ENCODE measurements around the gene SLC30A9.

The SLC30A9 gene

GRCh38 chr4:41963105-41963504 is 27.2 kb upstream of the SLC30A9 start:
- peaks cover 2% of the 10 kb centered on the region for H3K27me3 Mint-ChIP-seq (ENCODE audit: low read depth, poor library complexity)
- TF ChIP-seq, protein P1, sequence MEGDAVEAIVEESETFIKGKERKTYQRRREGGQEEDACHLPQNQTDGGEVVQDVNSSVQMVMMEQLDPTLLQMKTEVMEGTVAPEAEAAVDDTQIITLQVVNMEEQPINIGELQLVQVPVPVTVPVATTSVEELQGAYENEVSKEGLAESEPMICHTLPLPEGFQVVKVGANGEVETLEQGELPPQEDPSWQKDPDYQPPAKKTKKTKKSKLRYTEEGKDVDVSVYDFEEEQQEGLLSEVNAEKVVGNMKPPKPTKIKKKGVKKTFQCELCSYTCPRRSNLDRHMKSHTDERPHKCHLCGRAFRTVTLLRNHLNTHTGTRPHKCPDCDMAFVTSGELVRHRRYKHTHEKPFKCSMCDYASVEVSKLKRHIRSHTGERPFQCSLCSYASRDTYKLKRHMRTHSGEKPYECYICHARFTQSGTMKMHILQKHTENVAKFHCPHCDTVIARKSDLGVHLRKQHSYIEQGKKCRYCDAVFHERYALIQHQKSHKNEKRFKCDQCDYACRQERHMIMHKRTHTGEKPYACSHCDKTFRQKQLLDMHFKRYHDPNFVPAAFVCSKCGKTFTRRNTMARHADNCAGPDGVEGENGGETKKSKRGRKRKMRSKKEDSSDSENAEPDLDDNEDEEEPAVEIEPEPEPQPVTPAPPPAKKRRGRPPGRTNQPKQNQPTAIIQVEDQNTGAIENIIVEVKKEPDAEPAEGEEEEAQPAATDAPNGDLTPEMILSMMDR (IDR thresholded peaks at IDR 0.05): peak; percentile 27
- no peak overlapping the region for H3K27ac Mint-ChIP-seq
- no peak overlapping the region for H3K4me3 Mint-ChIP-seq
- H3K9me3 Mint-ChIP-seq: peaks cover 5% of the 10 kb centered on the region
- H3K36me3 Mint-ChIP-seq (ENCODE audit: low read depth): peaks cover 2% of the 10 kb centered on the region
- no peak for DNase-seq
- no peaks in the 10 kb centered on the region for H3K4me1 Mint-ChIP-seq

DNA sequence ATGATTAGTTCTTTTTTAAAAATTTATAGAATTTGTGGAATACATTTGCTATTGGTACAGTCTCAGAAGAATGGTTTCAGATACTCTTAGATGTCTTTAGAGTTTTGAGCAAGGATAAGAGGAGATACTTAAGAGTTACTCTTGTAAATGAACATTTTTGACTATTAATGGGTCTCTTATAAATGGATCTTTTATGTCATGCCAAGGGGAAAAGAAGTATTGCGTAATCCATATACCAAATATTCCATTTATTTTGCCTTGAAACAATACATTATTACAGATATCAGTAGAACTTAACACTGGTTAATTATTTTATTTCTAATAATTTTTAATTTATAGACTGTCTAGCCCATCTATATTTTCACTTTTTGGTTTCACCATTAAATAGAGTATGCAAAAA is 25.9 kb upstream of the SLC30A9 start:
- H3K27ac Mint-ChIP-seq: no peak overlapping the region
- peaks cover 2% of the 10 kb centered on the region for H3K27me3 Mint-ChIP-seq (ENCODE audit: low read depth, poor library complexity)
- peaks cover 8% of the 10 kb centered on the region for H3K9me3 Mint-ChIP-seq
- TF ChIP-seq, protein P1 (IDR thresholded peaks at IDR 0.05): no peak
- no peak overlapping the region for H3K4me3 Mint-ChIP-seq
- H3K4me1 Mint-ChIP-seq: no peaks in the 10 kb centered on the region
- H3K36me3 Mint-ChIP-seq (ENCODE audit: low read depth): peaks cover 5% of the 10 kb centered on the region
- DNase-seq: no peak

DNA sequence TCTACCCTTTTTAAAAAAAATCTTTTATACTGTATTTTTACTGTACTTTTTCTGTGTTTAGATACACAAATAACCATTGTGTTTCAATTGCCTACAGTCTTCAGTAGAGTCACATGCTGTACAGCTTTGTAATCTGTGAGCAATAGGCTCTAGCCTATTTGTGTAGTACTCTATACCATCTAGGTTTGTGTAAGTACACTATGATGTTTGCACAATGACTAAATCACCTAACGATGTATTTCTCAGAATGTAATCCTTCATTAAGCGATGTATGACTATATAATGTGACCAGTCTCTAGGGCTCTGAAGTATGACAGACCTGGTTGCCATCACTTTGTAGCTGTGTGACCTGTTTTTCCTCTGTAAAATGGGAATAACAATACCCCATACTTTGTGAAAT is 22.9 kb upstream of the SLC30A9 start:
- Mint-ChIP-seq H3K4me1 (no peaks in the 10 kb centered on the region), H3K27ac (no peak overlapping the region), H3K36me3 (ENCODE audit: low read depth) (peaks cover 5% of the 10 kb centered on the region), H3K9me3 (peaks cover 16% of the 10 kb centered on the region), H3K27me3 (ENCODE audit: low read depth, poor library complexity) (peaks cover 4% of the 10 kb centered on the region), H3K4me3 (no peak overlapping the region)
- TF ChIP-seq, protein P1 (IDR thresholded peaks at IDR 0.05): no peak
- no peak for DNase-seq

DNA sequence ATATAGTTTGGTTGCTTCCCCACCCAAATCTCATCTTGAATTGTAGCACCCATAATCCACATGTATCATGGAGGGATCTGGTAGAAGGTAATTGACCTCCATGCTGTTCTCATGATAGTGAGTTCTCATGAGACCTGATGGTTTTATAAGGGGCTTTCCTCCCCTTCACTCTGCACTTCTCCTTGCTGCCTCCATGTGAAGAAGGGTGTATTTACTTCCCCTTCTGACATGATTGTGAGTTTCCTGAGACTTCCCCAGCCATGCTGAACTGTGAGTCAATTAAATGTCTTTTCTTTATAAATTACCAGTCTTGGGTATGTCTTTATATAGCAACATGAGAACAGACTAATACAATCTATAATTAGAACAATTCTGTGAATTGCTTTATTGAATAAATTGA is 20.7 kb upstream of the SLC30A9 start:
- H3K4me3 Mint-ChIP-seq: no peak overlapping the region
- peaks cover 10% of the 10 kb centered on the region for H3K27me3 Mint-ChIP-seq (ENCODE audit: low read depth, poor library complexity)
- peaks cover 5% of the 10 kb centered on the region for H3K36me3 Mint-ChIP-seq (ENCODE audit: low read depth)
- H3K9me3 Mint-ChIP-seq: peaks cover 16% of the 10 kb centered on the region
- TF ChIP-seq, protein P1 (IDR thresholded peaks at IDR 0.05): no peak
- no peaks in the 10 kb centered on the region for H3K4me1 Mint-ChIP-seq
- DNase-seq: no peak
- no peak overlapping the region for H3K27ac Mint-ChIP-seq

- Mint-ChIP-seq H3K27ac (no peak overlapping the region), H3K4me3 (no peak overlapping the region), H3K36me3 (ENCODE audit: low read depth) (no peaks in the 10 kb centered on the region), H3K9me3 (peaks cover 4% of the 10 kb centered on the region), H3K4me1 (no peaks in the 10 kb centered on the region), H3K27me3 (ENCODE audit: low read depth, poor library complexity) (peaks cover 7% of the 10 kb centered on the region)
- TF ChIP-seq, protein P1 (IDR thresholded peaks at IDR 0.05): no peak
- DNase-seq: no peak
Measured at GRCh38 chr4:41975341-41975740, 15.0 kb upstream of the SLC30A9 start.

- H3K27me3 Mint-ChIP-seq (ENCODE audit: low read depth, poor library complexity): peaks cover 7% of the 10 kb centered on the region
- no peaks in the 10 kb centered on the region for H3K36me3 Mint-ChIP-seq (ENCODE audit: low read depth)
- no peak overlapping the region for H3K4me3 Mint-ChIP-seq
- H3K4me1 Mint-ChIP-seq: no peaks in the 10 kb centered on the region
- no peak for DNase-seq
- H3K9me3 Mint-ChIP-seq: peaks cover 3% of the 10 kb centered on the region
- TF ChIP-seq, protein P1 (IDR thresholded peaks at IDR 0.05): no peak
- no peak overlapping the region for H3K27ac Mint-ChIP-seq
Measured at GRCh38 chr4:41976775-41977516, 13.4 kb upstream of the SLC30A9 start.

Measured in nephron progenitor cell (in vitro differentiated cells).